Measurements from ENCODE around the gene CARD10. TPM values are rescaled to one million over a fixed set of nuclear protein-coding genes. Genes with fewer than 3 reads are reported as not detected.

Gene CARD10
- total and polyA plus RNA-seq, 2 of the 13 experiments (the other 11 are each of a cell fraction or from before 2014, with no cell fraction given): 35.2 to 55.8 TPM

- TF ChIP-seq SIN3B (IDR thresholded peaks at IDR 0.05; ENCODE audit: low read length): no peak
- no peak for TF ChIP-seq MEIS2 (CRISPR knock-in tag; IDR thresholded peaks at IDR 0.05)
- TF ChIP-seq ZNF337 (CRISPR knock-in tag; IDR thresholded peaks at IDR 0.05; ENCODE audit: borderline replicate concordance, low read depth): peak; percentile 46; the same call in 1 of the 2 replicates
- no peak for TF ChIP-seq HOXA9 (CRISPR knock-in tag; IDR thresholded peaks at IDR 0.05; ENCODE audit: borderline replicate concordance)
- no peak for TF ChIP-seq HMG20A (CRISPR knock-in tag; IDR thresholded peaks at IDR 0.05; ENCODE audit: borderline replicate concordance)
- TF ChIP-seq ZNF10 (CRISPR knock-in tag; IDR thresholded peaks at IDR 0.05; ENCODE audit: borderline replicate concordance, low read depth): no peak
- TF ChIP-seq ZBTB21 (CRISPR knock-in tag; IDR thresholded peaks at IDR 0.05): no peak
- TF ChIP-seq CBX5 (CRISPR knock-in tag; IDR thresholded peaks at IDR 0.05; ENCODE audit: borderline replicate concordance): no peak
- TF ChIP-seq BRD4 (CRISPR knock-in tag; IDR thresholded peaks at IDR 0.05): no peak
- no peak for TF ChIP-seq SOX13 (IDR thresholded peaks at IDR 0.05)
- no peak for TF ChIP-seq SOX13 (CRISPR knock-in tag; conservative IDR thresholded peaks at IDR 0.05 in 1 of 2, IDR thresholded peaks at IDR 0.05 in 1 of 2)
- TF ChIP-seq, protein P1, sequence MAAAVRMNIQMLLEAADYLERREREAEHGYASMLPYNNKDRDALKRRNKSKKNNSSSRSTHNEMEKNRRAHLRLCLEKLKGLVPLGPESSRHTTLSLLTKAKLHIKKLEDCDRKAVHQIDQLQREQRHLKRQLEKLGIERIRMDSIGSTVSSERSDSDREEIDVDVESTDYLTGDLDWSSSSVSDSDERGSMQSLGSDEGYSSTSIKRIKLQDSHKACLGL (CRISPR knock-in tag; IDR thresholded peaks at IDR 0.05): 0 out of 2 replicates have a peak, but pooled peaks have one; percentile 13
- TF ChIP-seq, protein P2, sequence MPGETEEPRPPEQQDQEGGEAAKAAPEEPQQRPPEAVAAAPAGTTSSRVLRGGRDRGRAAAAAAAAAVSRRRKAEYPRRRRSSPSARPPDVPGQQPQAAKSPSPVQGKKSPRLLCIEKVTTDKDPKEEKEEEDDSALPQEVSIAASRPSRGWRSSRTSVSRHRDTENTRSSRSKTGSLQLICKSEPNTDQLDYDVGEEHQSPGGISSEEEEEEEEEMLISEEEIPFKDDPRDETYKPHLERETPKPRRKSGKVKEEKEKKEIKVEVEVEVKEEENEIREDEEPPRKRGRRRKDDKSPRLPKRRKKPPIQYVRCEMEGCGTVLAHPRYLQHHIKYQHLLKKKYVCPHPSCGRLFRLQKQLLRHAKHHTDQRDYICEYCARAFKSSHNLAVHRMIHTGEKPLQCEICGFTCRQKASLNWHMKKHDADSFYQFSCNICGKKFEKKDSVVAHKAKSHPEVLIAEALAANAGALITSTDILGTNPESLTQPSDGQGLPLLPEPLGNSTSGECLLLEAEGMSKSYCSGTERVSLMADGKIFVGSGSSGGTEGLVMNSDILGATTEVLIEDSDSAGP (CRISPR knock-in tag; IDR thresholded peaks at IDR 0.05; ENCODE audit: borderline replicate concordance): no peak; the same call in 1 of the 2 replicates
- TF ChIP-seq ZSCAN25 (CRISPR knock-in tag; IDR thresholded peaks at IDR 0.05): no peak
- TF ChIP-seq SOX6 (IDR thresholded peaks at IDR 0.05): no peak
- TF ChIP-seq SOX6 (CRISPR knock-in tag; IDR thresholded peaks at IDR 0.05): no peak
- TF ChIP-seq HDAC1 (CRISPR knock-in tag; IDR thresholded peaks at IDR 0.05): no peak
- peak; percentile 43 for TF ChIP-seq POLR2AphosphoS5 (IDR thresholded peaks at IDR 0.05; ENCODE audit: low read depth, low read length)
- no peak for TF ChIP-seq DNMT3B (CRISPR knock-in tag; conservative IDR thresholded peaks at IDR 0.05)
- no peak for TF ChIP-seq THYN1 (CRISPR knock-in tag; IDR thresholded peaks at IDR 0.05; ENCODE audit: borderline replicate concordance, low read depth)
- TF ChIP-seq, protein P3, sequence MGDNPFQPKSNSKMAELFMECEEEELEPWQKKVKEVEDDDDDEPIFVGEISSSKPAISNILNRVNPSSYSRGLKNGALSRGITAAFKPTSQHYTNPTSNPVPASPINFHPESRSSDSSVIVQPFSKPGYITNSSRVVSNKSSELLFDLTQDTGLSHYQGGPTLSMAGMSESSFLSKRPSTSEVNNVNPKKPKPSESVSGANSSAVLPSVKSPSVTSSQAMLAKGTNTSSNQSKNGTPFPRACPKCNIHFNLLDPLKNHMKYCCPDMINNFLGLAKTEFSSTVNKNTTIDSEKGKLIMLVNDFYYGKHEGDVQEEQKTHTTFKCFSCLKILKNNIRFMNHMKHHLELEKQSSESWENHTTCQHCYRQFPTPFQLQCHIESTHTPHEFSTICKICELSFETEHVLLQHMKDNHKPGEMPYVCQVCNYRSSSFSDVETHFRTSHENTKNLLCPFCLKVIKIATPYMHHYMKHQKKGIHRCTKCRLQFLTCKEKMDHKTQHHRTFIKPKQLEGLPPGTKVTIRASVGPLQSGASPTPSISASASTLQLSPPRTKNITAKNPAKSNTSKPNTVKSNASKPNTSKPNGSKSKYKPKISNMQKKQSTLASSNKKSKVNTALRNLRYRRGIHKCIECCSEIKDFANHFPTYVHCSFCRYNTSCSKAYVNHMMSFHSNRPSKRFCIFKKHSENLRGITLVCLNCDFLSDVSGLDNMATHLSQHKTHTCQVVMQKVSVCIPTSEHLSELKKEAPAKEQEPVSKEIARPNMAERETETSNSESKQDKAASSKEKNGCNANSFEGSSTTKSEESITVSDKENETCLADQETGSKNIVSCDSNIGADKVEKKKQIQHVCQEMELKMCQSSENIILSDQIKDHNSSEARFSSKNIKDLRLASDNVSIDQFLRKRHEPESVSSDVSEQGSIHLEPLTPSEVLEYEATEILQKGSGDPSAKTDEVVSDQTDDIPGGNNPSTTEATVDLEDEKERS (CRISPR knock-in tag; IDR thresholded peaks at IDR 0.05): no peak
- TF ChIP-seq ZNF343 (CRISPR knock-in tag; IDR thresholded peaks at IDR 0.05): no peak
Measured at GRCh38 chr22:37502342-37503182, 16.7 kb downstream of the CARD10 start (continued).

Data from HepG2 (cell line).